Measurements from ENCODE around the gene RPRD1A.

Gene RPRD1A

GRCh38 chr18:35964319-35964718 lies 103.0 kb downstream of the RPRD1A start:
- DNase-seq: no peak

- no peak for DNase-seq
Measured at GRCh38 chr18:35962320-35962719, 105.0 kb downstream of the RPRD1A start.

DNA sequence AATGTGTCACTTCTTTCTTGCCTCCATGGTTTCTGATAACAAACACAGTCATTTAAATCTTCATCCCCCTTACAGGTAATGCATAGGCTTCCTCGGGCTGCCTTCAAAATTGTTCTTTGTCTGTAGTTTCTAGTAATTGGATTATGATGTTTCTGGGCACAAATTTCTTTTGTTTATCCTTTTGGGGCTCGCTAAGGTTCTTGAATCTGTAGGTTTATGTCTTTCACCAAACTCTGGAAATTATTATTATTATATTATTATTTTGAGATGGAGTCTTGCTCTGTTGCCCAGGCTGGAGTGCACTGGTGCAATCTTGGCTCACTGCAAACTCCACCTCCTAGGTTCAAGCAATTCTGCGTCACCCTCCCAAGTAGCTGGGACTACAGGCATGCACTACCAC lies 111.1 kb downstream of the RPRD1A start:
- DNase-seq: no peak

- no peak for DNase-seq
Measured at GRCh38 chr18:35953688-35954087, 113.7 kb downstream of the RPRD1A start.

- DNase-seq: no peak
Measured at GRCh38 chr18:35950628-35950982, 116.8 kb downstream of the RPRD1A start.

DNA sequence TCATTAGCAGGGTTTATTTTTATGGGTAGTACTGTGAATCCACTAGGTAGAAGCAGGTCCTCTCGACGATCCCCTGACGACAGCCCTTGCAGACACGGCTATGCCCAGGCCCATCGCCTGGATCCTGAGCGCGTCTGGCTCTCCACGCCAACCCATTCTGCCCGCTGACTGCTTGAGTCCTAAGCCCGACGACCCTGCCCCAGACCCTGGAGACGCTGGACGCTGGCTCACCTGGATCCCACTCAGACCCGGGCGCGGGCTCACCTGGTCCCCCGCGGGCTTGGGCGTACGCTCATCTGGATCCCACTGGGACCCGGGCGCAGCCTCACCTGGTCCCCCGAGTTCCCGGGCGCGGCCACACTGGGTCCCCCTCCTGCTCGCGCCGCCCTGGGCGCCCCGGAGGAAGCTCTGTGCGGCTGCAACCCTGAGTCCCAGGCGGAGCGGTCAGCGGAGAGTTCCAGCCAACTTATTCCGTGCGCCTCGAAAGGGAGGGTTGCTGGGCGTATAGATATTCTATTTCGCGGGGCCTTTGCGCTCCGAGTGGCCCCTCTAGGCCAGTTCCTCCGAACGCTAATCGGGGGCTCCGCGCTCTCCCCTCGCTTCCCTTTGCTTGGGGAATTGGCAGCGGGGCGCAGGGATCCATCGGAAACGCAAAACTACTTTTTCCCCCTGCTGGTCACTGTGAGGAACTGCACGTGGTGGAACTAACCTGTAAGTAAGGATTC lies 117.3 kb downstream of the RPRD1A start:
- peak; percentile 60 to 61 for DNase-seq

GRCh38 chr18:35949090-35949489 lies 118.3 kb downstream of the RPRD1A start:
- no peak for DNase-seq

- no peak for DNase-seq
Measured at GRCh38 chr18:35948080-35948479, 119.3 kb downstream of the RPRD1A start.

DNA sequence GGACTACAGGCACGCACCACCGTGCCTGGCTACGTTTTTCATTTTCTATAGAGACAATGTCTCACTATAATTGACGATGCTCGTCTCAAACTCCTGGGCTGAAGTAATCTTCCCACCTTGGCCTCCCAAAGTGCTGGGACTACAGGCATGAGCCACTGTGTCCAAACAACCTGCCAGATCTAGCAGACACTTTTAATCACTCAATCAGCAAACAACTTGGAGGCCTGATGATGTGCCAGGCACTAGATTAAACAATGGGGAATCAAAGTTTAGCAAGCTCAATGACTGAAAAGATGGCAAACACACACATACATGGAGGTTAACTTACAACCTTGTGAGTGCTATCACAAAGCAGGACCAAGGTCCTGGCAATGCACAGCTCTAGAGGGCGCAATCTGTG lies 124.7 kb downstream of the RPRD1A start:
- DNase-seq: no peak

DNA sequence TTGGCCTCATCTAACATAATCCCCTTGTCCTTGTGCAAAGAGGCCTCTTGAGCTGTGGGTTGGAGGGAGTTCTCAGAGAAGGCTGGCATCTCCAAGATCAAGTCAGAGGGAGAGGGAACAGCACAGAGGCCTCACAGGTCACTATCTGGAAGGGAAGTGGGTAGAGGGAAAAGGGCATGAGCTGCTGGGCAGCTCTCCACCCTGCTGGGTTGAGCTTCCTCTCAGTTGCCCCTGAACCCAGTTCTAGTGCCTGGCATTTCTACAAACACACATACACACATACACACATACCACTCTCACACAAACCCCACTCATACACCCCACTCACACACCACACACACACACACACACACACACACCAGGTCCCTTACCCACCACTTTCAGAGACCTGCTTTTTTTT lies 125.2 kb downstream of the RPRD1A start:
- DNase-seq: no peak

- DNase-seq: no peak
Measured at GRCh38 chr18:35941299-35941698, 126.1 kb downstream of the RPRD1A start.

All from activated T-cell treated with anti-CD3 and anti-CD28 coated beads, Interleukin-2, amount 50 U/mL, for 48 hours (primary cell).